ENCODE measurements around the gene KHDRBS2. TPM values are rescaled to one million over a fixed set of nuclear protein-coding genes. Genes with fewer than 3 reads are reported as not detected.
A peak's percentile ranks its signal among the peaks of the same experiment; 100 is the strongest.

The KHDRBS2 gene
- total RNA-seq, 1 donor from 2014 or later, result not detected

DNA sequence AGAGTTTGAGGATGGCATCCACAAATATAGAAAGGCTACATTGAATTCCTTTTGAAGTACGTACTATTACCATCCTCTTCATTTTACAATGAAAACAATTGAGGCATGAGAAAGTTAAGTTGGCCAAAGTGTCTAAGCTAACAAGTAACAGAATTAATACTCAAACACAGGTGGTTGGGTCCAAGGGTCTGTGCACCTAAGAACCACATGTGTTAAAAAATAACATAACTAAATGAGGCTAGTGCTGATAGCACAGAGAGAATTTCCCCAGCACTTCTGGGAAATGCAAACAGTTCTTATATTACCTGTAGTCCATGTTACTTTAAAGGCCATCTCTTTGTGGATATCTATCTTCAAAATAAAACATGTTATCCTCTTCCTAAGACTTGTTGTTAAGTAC lies 10.5 kb upstream of the KHDRBS2 start:
- Histone ChIP-seq H3K9me3 (replicated peaks) (peaks cover 18% of the 10 kb centered on the region), H3K27ac (replicated peaks) (no peak overlapping the region), H3K4me3 (no peak overlapping the region), H3K36me3 (no peaks in the 10 kb centered on the region), H3K4me1 (no peaks in the 10 kb centered on the region), H3K27me3 (ENCODE audit: low read depth) (no peaks in the 10 kb centered on the region)
- TF ChIP-seq, protein P1, sequence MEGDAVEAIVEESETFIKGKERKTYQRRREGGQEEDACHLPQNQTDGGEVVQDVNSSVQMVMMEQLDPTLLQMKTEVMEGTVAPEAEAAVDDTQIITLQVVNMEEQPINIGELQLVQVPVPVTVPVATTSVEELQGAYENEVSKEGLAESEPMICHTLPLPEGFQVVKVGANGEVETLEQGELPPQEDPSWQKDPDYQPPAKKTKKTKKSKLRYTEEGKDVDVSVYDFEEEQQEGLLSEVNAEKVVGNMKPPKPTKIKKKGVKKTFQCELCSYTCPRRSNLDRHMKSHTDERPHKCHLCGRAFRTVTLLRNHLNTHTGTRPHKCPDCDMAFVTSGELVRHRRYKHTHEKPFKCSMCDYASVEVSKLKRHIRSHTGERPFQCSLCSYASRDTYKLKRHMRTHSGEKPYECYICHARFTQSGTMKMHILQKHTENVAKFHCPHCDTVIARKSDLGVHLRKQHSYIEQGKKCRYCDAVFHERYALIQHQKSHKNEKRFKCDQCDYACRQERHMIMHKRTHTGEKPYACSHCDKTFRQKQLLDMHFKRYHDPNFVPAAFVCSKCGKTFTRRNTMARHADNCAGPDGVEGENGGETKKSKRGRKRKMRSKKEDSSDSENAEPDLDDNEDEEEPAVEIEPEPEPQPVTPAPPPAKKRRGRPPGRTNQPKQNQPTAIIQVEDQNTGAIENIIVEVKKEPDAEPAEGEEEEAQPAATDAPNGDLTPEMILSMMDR (IDR thresholded peaks at IDR 0.05; ENCODE audit: borderline replicate concordance), result no peak
- no peak for DNase-seq
- intact Hi-C loops (cut with micrococcal nuclease), result no loop called here

DNA sequence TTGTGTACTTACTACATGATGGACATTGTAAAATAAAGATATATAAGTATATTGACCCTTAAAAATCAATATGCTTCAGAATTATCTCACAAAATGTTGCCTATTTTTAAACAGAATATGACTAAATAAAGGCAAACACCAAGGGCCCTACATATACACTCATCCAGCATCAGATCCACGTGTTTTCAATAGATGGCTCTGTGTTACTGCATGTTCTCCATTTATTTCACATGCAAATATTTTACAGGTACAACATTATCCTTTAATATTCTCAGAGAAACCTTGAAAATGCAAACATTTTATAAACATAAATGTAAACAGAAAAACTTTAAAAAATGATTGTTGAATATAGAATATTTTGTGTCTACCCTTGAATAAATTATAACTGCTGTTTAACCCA lies 2.9 kb upstream of the KHDRBS2 start:
- Histone ChIP-seq H3K27ac (replicated peaks) (no peak overlapping the region), H3K9me3 (replicated peaks) (no peaks in the 10 kb centered on the region), H3K36me3 (no peaks in the 10 kb centered on the region), H3K4me1 (peaks cover 12% of the 10 kb centered on the region), H3K27me3 (ENCODE audit: low read depth) (peaks cover 40% of the 10 kb centered on the region), H3K4me3 (no peak overlapping the region)
- TF ChIP-seq, protein P1 (IDR thresholded peaks at IDR 0.05; ENCODE audit: borderline replicate concordance), result no peak
- intact Hi-C loops (cut with micrococcal nuclease), result no loop called here
- no peak for DNase-seq

DNA sequence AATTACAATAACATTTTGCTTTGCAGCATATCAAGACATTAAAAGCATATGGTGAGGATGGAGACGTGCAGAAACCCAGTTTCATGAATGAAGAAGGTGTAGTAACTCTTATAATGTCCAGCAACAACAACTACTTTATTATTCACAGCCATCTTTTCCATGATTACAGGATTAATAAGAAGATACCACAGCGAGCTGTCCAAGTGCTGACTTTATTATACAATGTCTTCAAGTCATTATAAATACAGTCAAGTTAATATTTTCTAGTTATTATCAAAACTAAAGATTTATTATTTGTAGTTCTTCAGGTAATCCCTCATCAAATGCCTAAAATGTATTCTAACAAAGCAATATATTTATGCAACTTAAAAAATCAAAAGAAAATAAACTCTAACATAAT lies 2.5 kb upstream of the KHDRBS2 start:
- H3K4me3 ChIP-seq, result no peak overlapping the region
- TF ChIP-seq, protein P1 (IDR thresholded peaks at IDR 0.05; ENCODE audit: borderline replicate concordance), result no peak
- no peaks in the 10 kb centered on the region for H3K9me3 ChIP-seq (replicated peaks)
- no peak overlapping the region for H3K27ac ChIP-seq (replicated peaks)
- H3K4me1 ChIP-seq, result peaks cover 12% of the 10 kb centered on the region
- H3K27me3 ChIP-seq (ENCODE audit: low read depth), result peaks cover 44% of the 10 kb centered on the region
- intact Hi-C loops (cut with micrococcal nuclease), result no loop called here
- H3K36me3 ChIP-seq, result no peaks in the 10 kb centered on the region
- DNase-seq, result no peak

DNA sequence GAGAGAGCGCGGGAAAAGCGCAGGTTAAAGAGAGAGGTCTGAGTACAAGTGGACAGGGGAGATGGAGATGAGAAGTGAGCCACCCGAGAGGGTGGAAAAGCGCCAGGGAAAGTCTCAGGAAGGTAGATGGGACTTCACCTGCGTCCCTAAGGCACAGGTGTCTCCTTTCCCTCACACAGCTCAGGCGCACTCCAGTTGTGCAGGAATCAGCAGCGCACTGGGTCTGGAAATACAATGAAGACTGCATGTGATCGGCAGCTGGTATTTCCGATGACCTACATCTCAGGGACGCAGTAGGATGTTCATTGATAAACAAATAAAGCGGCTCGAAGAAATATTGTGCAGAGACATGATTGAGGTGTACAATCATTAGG lies 432 bp upstream of the KHDRBS2 start:
- TF ChIP-seq, protein P1 (IDR thresholded peaks at IDR 0.05; ENCODE audit: borderline replicate concordance), result no peak
- no peaks in the 10 kb centered on the region for H3K9me3 ChIP-seq (replicated peaks)
- H3K27me3 ChIP-seq (ENCODE audit: low read depth), result peaks cover 45% of the 10 kb centered on the region
- no peak for DNase-seq
- peak overlapping the region; percentile 56 for H3K4me3 ChIP-seq
- H3K27ac ChIP-seq (replicated peaks), result no peak overlapping the region
- peaks cover 12% of the 10 kb centered on the region for H3K4me1 ChIP-seq
- intact Hi-C loops (cut with micrococcal nuclease), result no loop called here
- no peaks in the 10 kb centered on the region for H3K36me3 ChIP-seq

DNA sequence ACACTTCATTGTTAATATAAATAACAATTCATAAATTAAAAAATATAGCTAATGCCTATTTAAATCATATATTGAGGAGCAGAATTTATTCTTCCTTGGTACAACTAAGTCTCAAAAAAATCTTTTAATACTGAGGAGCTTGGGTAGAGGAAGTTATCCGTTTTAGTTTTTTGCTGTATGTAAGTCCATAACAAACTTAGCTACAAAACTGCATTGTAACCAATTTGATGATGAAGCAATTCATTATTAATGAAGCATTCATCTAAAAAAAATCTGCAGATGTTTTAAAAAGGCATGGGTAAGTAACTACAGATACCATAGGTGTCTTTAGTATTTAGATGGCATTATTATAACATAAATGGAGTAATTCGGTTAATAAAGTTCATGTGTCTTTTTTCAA lies 1.3 kb downstream of the KHDRBS2 start:
- intact Hi-C loops (cut with micrococcal nuclease), result no loop called here
- peaks cover 12% of the 10 kb centered on the region for H3K4me1 ChIP-seq
- TF ChIP-seq, protein P1 (IDR thresholded peaks at IDR 0.05; ENCODE audit: borderline replicate concordance), result no peak
- no peaks in the 10 kb centered on the region for H3K36me3 ChIP-seq
- no peak overlapping the region for H3K4me3 ChIP-seq
- H3K27ac ChIP-seq (replicated peaks), result no peak overlapping the region
- DNase-seq, result no peak
- no peaks in the 10 kb centered on the region for H3K9me3 ChIP-seq (replicated peaks)
- H3K27me3 ChIP-seq (ENCODE audit: low read depth), result peaks cover 45% of the 10 kb centered on the region
